Measurements from ENCODE around the gene COPB1. TPM values are rescaled to one million over a fixed set of nuclear protein-coding genes. Genes with fewer than 3 reads are reported as not detected.
A peak's percentile ranks its signal among the peaks of the same experiment; 100 is the strongest.

The COPB1 gene
- total RNA-seq, 2 experiments from 2014 or later: 98.0 to 100.0 TPM

GRCh38 chr11:14502039-14502438 lies 2.4 kb upstream of the COPB1 start:
- POLR2A ChIA-PET: interaction anchor here (3.1 to 4.9 kb wide), 3 partner anchors 13 to 390 kb away, joined by 22 to 48 read pairs (median 45); partner anchors contain the start of genes CYP2R1 and PSMA1
- DNase-seq: no peak
- Mint-ChIP-seq H3K27me3 (no peaks in the 10 kb centered on the region), H3K4me3 (no peak overlapping the region), H3K4me1 (peaks cover 40% of the 10 kb centered on the region), H3K27ac (no peak overlapping the region), H3K36me3 (ENCODE audit: low read depth) (peaks cover 57% of the 10 kb centered on the region), H3K9me3 (no peaks in the 10 kb centered on the region)
- CTCF ChIA-PET: interaction anchor here (3.2 kb wide), 1 partner anchor 406 kb away, joined by 9 read pairs; no protein-coding TSS in a partner anchor

GRCh38 chr11:14500181-14500651 lies 605 bp upstream of the COPB1 start:
- Mint-ChIP-seq H3K4me3 (peak overlapping the region; percentile 98), H3K27me3 (no peaks in the 10 kb centered on the region), H3K27ac (peak overlapping the region; percentile 91), H3K36me3 (ENCODE audit: low read depth) (peaks cover 58% of the 10 kb centered on the region), H3K4me1 (peaks cover 43% of the 10 kb centered on the region), H3K9me3 (no peaks in the 10 kb centered on the region)
- ChIA-PET POLR2A (interaction anchor here (0.8 to 4.9 kb wide), 23 partner anchors 12 to 575 kb away, joined by 3 to 48 read pairs (median 4); partner anchors contain the start of genes CYP2R1, PDE3B and PSMA1), CTCF (interaction anchor here (1.0 to 3.2 kb wide), 6 partner anchors 20 to 407 kb away, joined by 4 to 17 read pairs (median 6); partner anchors contain the start of genes CYP2R1, PDE3B and PSMA1)
- DNase-seq: peak; percentile 63

GRCh38 chr11:14499178-14499559 lies 442 bp downstream of the COPB1 start:
- peak overlapping the region; percentile 98 for H3K4me3 Mint-ChIP-seq
- POLR2A ChIA-PET: interaction anchor here (0.7 to 4.9 kb wide), 13 partner anchors 9 to 574 kb away, joined by 3 to 48 read pairs (median 6); partner anchors contain the start of genes CYP2R1, PDE3B and PSMA1
- peaks cover 45% of the 10 kb centered on the region for H3K4me1 Mint-ChIP-seq
- peaks cover 58% of the 10 kb centered on the region for H3K36me3 Mint-ChIP-seq (ENCODE audit: low read depth)
- peak overlapping the region; percentile 91 for H3K27ac Mint-ChIP-seq
- DNase-seq: peak; percentile 46
- no peaks in the 10 kb centered on the region for H3K9me3 Mint-ChIP-seq
- CTCF ChIA-PET: interaction anchor here (2.5 to 3.2 kb wide), 2 partner anchors 393 to 409 kb away, joined by 6 to 17 read pairs; partner anchors contain the start of gene CYP2R1
- H3K27me3 Mint-ChIP-seq: no peaks in the 10 kb centered on the region

GRCh38 chr11:14480716-14481115 lies 18.9 kb downstream of the COPB1 start:
- Mint-ChIP-seq H3K4me3 (no peak overlapping the region), H3K27ac (peak overlapping the region; percentile 26), H3K9me3 (no peaks in the 10 kb centered on the region), H3K36me3 (ENCODE audit: low read depth) (peaks cover 69% of the 10 kb centered on the region), H3K4me1 (peaks cover 12% of the 10 kb centered on the region), H3K27me3 (no peaks in the 10 kb centered on the region)
- no peak for DNase-seq
- ChIA-PET POLR2A (interaction anchor here (1.0 to 1.7 kb wide), 2 partner anchors 10 to 25 kb away, joined by 3 to 5 read pairs; no protein-coding TSS in a partner anchor), CTCF (interaction anchor here (1.0 to 2.4 kb wide), 8 partner anchors 12 to 427 kb away, joined by 3 to 14 read pairs (median 3); no protein-coding TSS in a partner anchor)

GRCh38 chr11:14471127-14471526 lies 28.5 kb downstream of the COPB1 start:
- no peak for DNase-seq
- Mint-ChIP-seq H3K36me3 (ENCODE audit: low read depth) (peaks cover 81% of the 10 kb centered on the region), H3K9me3 (no peaks in the 10 kb centered on the region), H3K27me3 (no peaks in the 10 kb centered on the region), H3K4me3 (no peak overlapping the region), H3K27ac (no peak overlapping the region), H3K4me1 (peaks cover 48% of the 10 kb centered on the region)
- CTCF ChIA-PET: interaction anchor here (1.2 kb wide), 1 partner anchor 163 kb away, joined by 3 read pairs; no protein-coding TSS in a partner anchor
- POLR2A ChIA-PET: interaction anchor here (1.3 to 1.9 kb wide), 3 partner anchors 9 to 30 kb away, joined by 3 to 5 read pairs (median 4); no protein-coding TSS in a partner anchor

GRCh38 chr11:14463623-14464022 lies 36.0 kb downstream of the COPB1 start:
- Mint-ChIP-seq H3K9me3 (no peaks in the 10 kb centered on the region), H3K4me1 (peaks cover 19% of the 10 kb centered on the region), H3K4me3 (no peak overlapping the region), H3K36me3 (ENCODE audit: low read depth) (peaks cover 42% of the 10 kb centered on the region), H3K27ac (no peak overlapping the region), H3K27me3 (no peaks in the 10 kb centered on the region)
- ChIA-PET POLR2A (interaction anchor here (1.1 to 1.3 kb wide), 3 partner anchors 9 to 56 kb away, joined by 3 to 7 read pairs (median 5); partner anchors contain the start of gene PSMA1), CTCF (interaction anchor here (0.8 to 3.2 kb wide), 2 partner anchors 9 to 163 kb away, joined by 4 to 45 read pairs; no protein-coding TSS in a partner anchor)
- DNase-seq: no peak

GRCh38 chr11:14460147-14460546 lies 39.5 kb downstream of the COPB1 start:
- Mint-ChIP-seq H3K36me3 (ENCODE audit: low read depth) (peaks cover 49% of the 10 kb centered on the region), H3K4me3 (no peak overlapping the region), H3K4me1 (no peaks in the 10 kb centered on the region), H3K27ac (no peak overlapping the region), H3K9me3 (no peaks in the 10 kb centered on the region), H3K27me3 (no peaks in the 10 kb centered on the region)
- CTCF ChIA-PET: no interaction called here
- no peak for DNase-seq
- POLR2A ChIA-PET: interaction anchor here (0.6 to 1.2 kb wide), 2 partner anchors 40 to 529 kb away, joined by 3 read pairs; no protein-coding TSS in a partner anchor

- no peak for DNase-seq
- Mint-ChIP-seq H3K9me3 (no peaks in the 10 kb centered on the region), H3K4me1 (peaks cover 2% of the 10 kb centered on the region), H3K36me3 (ENCODE audit: low read depth) (peaks cover 53% of the 10 kb centered on the region), H3K4me3 (no peak overlapping the region), H3K27ac (no peak overlapping the region), H3K27me3 (no peaks in the 10 kb centered on the region)
- POLR2A ChIA-PET: no interaction called here
- CTCF ChIA-PET: interaction anchor here (0.6 to 0.7 kb wide), 2 partner anchors 45 to 269 kb away, joined by 3 read pairs; no protein-coding TSS in a partner anchor
Measured at GRCh38 chr11:14458377-14458776, 41.2 kb downstream of the COPB1 start.

GRCh38 chr11:14455648-14456430 lies 43.8 kb downstream of the COPB1 start:
- H3K27ac Mint-ChIP-seq: no peak overlapping the region
- H3K4me3 Mint-ChIP-seq: no peak overlapping the region
- no peak for DNase-seq

GRCh38 chr11:14454861-14455632 lies 44.6 kb downstream of the COPB1 start:
- no peaks in the 10 kb centered on the region for H3K9me3 Mint-ChIP-seq
- no peaks in the 10 kb centered on the region for H3K27me3 Mint-ChIP-seq
- POLR2A ChIA-PET: interaction anchor here (0.7 to 2.3 kb wide), 12 partner anchors 9 to 197 kb away, joined by 3 to 10 read pairs (median 4); partner anchors contain the start of gene COPB1
- H3K36me3 Mint-ChIP-seq (ENCODE audit: low read depth): peaks cover 56% of the 10 kb centered on the region
- CTCF ChIA-PET: interaction anchor here (0.6 to 5.6 kb wide), 61 partner anchors 9 to 683 kb away, joined by 3 to 146 read pairs (median 5); partner anchors contain the start of gene CYP2R1
- no peak for DNase-seq
- no peak overlapping the region for H3K27ac Mint-ChIP-seq
- no peak overlapping the region for H3K4me3 Mint-ChIP-seq
- peaks cover 3% of the 10 kb centered on the region for H3K4me1 Mint-ChIP-seq

More at GRCh38 chr11:14455648-14456430, 43.8 kb downstream of the COPB1 start:
- Mint-ChIP-seq H3K36me3 (ENCODE audit: low read depth) (peaks cover 57% of the 10 kb centered on the region), H3K4me1 (peaks cover 3% of the 10 kb centered on the region), H3K27me3 (no peaks in the 10 kb centered on the region), H3K9me3 (no peaks in the 10 kb centered on the region)
- CTCF ChIA-PET: interaction anchor here (0.6 to 5.6 kb wide), 58 partner anchors 10 to 683 kb away, joined by 3 to 146 read pairs (median 5); partner anchors contain the start of gene CYP2R1
- POLR2A ChIA-PET: interaction anchor here (0.7 to 2.3 kb wide), 11 partner anchors 9 to 198 kb away, joined by 3 to 10 read pairs (median 4); partner anchors contain the start of gene COPB1

- Mint-ChIP-seq H3K27ac (no peak overlapping the region), H3K36me3 (ENCODE audit: low read depth) (peaks cover 33% of the 10 kb centered on the region), H3K4me3 (no peak overlapping the region), H3K27me3 (no peaks in the 10 kb centered on the region), H3K9me3 (no peaks in the 10 kb centered on the region), H3K4me1 (peaks cover 25% of the 10 kb centered on the region)
- DNase-seq: no peak
- ChIA-PET POLR2A (no interaction called here), CTCF (interaction anchor here (1.3 to 5.6 kb wide), 2 partner anchors 143 to 148 kb away, joined by 3 to 146 read pairs; no protein-coding TSS in a partner anchor)
Measured at GRCh38 chr11:14451825-14452224, 47.8 kb downstream of the COPB1 start.

GRCh38 chr11:14449302-14449714 lies 50.3 kb downstream of the COPB1 start:
- H3K4me1 Mint-ChIP-seq: peaks cover 42% of the 10 kb centered on the region
- H3K27me3 Mint-ChIP-seq: no peaks in the 10 kb centered on the region
- no peak overlapping the region for H3K27ac Mint-ChIP-seq
- no peaks in the 10 kb centered on the region for H3K9me3 Mint-ChIP-seq
- H3K4me3 Mint-ChIP-seq: no peak overlapping the region
- CTCF ChIA-PET: interaction anchor here (0.9 kb wide), 1 partner anchor 149 kb away, joined by 3 read pairs; no protein-coding TSS in a partner anchor
- DNase-seq: no peak
- H3K36me3 Mint-ChIP-seq (ENCODE audit: low read depth): peaks cover 17% of the 10 kb centered on the region
- POLR2A ChIA-PET: interaction anchor here (0.6 kb wide), 1 partner anchor 131 kb away, joined by 3 read pairs; no protein-coding TSS in a partner anchor
